Measurements from ENCODE around the gene LTO1.

DNA sequence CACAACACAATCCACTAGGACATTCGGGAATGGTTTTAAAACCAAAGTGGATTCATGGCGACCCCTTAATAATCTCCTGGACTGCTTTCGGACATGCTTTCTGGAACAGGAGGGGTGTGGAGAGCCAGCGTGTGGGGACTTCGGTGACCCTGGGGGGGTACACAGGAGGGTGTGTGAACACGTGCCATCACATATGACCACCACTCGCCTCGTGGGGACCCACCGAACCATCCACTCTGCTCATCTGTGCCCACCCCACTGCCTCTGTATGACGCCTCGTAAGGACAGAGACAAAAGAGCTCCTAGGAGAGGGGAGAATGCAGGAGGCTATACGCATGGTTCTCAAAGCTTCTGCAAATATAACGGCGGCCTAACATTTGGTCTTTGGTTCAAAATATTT lies 8.9 kb downstream of the LTO1 start:
- TF ChIP-seq, protein P1, sequence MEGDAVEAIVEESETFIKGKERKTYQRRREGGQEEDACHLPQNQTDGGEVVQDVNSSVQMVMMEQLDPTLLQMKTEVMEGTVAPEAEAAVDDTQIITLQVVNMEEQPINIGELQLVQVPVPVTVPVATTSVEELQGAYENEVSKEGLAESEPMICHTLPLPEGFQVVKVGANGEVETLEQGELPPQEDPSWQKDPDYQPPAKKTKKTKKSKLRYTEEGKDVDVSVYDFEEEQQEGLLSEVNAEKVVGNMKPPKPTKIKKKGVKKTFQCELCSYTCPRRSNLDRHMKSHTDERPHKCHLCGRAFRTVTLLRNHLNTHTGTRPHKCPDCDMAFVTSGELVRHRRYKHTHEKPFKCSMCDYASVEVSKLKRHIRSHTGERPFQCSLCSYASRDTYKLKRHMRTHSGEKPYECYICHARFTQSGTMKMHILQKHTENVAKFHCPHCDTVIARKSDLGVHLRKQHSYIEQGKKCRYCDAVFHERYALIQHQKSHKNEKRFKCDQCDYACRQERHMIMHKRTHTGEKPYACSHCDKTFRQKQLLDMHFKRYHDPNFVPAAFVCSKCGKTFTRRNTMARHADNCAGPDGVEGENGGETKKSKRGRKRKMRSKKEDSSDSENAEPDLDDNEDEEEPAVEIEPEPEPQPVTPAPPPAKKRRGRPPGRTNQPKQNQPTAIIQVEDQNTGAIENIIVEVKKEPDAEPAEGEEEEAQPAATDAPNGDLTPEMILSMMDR (IDR thresholded peaks at IDR 0.05) = no peak
- TF ChIP-seq POLR2A (IDR thresholded peaks at IDR 0.05) = no peak

All from lower leg skin (tissue), 3 donors.